Hematopoietic multipotent progenitor cell (in vitro differentiated cells): ENCODE results near the gene MERTK. TPM values are rescaled to one million over a fixed set of nuclear protein-coding genes. Genes with fewer than 3 reads are reported as not detected.
A peak's percentile ranks its signal among the peaks of the same experiment; 100 is the strongest.
"Not testable (repeated sequence)": the region's sequence is repeated elsewhere in the genome, so short reads cannot be mapped to it uniquely, and the experiment has no call there.

ENCODE experiments used
- DNase-seq, 3 donors: peaks; one replicate each; pipeline ENCODE4 v3.0.0-alpha.2; 2011 to 2015; ENCODE audit warnings: low read depth in 2 of 3, low spot score in 2 of 3
- total RNA-seq: library from RNA; depleted of rRNA; stranded (reverse); fragments of >200 nt; gene quantifications from one replicate; pipeline ENCODE4 v1.2.3, GENCODE V29; 2012

Gene MERTK
- total RNA-seq, 1 donor, result 8.6 TPM

DNA sequence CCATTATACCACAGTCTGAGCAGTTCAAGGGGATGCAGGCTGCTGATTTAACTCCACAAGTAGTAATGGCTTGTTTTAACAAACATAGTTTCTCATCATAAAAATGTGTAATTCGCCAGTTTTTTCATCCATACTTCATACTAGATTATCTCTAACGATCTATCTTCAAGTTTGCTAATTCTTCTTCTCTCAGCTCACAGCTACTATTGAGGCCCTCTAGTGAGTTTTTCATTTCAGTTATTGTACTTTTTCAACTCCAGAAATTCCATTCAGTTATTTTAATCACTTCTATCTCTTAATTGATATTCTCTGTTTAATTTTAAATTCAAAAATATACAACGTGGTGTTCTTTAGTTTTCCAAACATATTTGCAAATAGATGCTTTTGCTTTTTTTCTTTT lies 136.5 kb downstream of the MERTK start:
- DNase-seq, result no peak

DNA sequence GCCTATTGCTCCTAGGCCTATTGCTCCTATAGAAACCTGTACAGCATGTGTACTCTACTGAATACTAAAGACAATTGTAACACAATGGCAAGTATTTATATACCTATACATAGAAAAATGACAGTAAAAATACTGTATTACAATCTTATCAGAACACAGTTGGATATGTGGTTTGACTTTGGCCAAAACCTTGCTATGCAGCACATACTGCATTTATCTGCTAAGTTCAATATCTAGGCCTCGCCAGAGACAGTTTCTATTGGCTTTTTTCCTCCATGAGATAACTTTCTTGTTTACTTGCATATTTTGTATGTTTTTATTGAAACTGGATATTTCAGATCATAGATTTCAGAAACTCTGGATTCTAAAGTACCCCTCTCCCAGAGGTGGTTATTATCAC lies 137.4 kb downstream of the MERTK start:
- DNase-seq, result no peak

DNA sequence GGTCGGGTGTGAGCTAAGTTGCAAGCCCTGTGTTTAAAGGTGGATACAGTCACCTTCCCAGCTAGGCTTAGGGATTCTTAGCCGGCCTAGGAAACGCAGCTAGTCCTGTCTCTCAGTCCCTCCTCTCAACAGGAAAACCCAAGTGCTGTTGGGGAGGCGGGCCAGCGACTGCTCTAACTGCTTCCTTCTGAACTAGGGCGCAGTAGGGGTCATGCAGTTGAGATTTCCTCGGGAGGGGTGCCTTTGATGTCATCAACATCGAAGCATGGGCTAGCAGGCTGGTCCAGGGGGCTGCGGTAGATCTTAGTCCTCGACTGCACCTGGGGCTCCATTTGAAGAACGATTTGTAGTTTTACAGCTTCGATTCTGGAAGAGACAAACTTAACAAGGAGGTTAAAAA lies 141.1 kb downstream of the MERTK start:
- DNase-seq, result not testable (repeated sequence)

DNA sequence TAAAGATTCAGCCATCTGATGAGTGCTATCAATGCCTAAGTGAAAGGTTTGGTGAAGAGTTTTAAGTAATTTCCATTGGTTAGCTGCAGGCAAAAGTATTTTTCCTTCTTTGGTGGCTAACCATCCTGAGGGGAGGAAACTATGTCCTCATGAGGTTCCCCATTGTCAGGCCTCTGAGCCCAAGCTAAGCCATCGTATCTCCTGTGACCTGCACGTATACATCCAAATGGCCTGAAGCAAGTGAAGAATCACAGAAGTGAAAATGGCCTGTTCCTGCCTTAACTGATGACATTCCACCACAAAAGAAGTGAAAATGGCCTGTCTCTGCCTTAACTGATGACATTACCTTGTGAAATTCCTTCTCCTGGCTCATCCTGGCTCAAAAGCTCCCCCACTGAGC lies 141.7 kb downstream of the MERTK start:
- not testable (repeated sequence) for DNase-seq

DNA sequence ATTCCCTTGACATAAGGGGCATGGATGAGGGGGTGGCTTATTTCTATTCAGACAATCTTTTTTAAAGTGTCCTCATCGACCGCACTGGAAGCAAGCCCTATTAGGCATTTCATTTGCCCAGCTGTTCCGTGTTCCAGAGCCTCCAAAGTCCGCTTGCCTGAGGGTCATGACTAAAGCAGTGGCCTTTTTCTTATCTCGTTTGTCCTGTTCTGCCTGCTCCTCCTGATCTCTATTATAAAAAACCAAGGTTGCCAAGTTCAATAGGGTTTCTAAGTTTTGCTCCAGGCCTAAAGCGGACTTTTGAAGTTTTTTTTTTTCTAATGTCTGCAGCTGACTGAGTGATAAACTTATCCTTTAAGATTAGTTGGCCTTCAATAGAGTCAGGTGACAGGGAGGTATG lies 143.1 kb downstream of the MERTK start:
- DNase-seq, result not testable (repeated sequence)

DNA sequence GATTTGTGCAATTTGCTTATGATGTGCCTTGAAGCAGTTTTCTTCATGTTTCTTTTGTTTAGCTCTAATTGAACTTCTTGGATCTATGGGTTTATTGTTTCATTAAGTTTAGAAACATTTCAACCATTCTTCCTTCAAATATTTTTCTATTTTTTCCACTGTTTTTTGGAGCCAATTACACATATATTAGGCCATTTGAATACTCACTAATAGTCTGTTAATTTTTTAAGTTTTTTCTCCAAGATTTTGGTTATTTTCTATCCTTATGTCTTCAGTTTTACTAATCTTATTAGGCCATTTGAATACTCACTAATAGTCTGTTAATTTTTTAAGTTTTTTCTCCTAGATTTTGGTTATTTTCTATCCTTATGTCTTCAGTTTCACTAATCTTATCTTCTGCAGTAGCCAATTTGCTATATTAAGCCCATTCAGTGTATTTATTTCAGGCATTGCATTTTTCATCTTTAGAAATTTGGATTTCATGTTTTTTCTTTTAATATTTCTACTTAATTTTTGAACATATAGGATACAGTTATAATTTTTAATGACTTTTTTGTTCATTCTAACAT lies 147.1 kb downstream of the MERTK start:
- DNase-seq, result no peak

DNA sequence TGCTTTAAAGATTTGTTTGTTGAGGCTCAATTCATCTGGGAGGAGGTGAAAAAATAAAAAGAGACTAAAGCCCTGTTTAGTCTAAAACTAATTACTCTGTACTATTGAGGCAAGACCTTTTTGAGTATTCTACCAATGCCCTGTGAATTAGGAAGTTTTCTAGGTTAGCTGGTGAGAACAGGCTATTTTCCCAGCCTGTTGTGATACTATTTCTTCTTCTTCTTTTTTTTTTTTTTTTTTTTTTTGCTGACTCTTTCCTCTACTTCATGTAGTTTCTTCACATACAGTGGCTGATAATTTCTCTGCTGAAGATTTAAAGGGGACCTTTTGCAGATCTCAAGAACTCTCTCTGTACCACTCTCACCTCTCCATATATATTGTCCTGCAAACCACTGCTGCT lies 147.8 kb downstream of the MERTK start:
- no peak for DNase-seq

DNA sequence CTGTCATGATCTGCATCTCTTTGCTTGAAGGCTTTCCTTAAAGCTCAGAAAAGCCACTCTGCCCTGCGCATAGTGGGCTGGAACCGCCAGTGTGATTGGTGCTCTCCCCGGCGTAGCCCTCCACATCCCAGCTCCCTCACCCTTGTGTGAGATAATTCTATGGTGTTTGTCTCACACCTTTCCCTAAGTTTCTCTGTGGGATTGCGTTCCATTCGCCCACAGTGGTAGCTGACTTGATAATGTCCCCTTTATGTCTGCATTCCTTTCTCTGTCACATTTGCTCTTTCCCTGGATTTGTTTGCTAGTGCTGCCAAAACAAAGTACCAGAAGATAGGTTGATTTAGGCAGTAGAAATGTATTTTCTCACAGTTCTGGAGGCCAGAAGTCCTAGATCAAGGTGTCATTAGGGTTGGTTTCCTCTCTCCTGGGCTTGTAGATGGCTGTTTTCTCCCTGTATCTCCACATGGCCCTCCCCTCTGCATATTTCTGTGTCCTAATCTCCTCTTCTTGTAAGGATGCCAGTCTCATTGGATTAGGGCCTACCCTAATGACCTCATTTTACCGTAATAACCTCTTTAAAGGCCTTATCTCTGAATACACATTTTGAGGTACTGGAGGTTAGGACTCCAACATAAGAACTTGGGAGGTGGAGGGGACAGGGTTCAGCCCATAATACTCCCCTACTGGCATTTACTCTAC lies 149.3 kb downstream of the MERTK start:
- no peak for DNase-seq

DNA sequence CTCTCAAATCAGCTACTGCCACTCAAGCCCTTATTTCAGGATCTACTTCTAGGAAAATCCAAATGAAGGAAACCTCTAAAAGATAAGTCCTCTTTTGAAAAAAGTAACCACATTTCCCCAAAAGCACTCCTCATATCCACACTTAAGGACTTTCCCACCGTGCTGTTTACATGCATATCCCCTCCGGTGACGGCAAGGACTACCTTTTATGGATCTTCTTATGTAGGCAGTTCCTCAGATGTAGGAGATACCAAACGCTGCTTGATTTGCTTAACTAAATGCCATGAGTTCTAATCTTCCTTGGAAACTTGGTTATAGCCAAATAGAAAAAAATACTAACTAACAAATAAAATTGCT lies 149.8 kb downstream of the MERTK start:
- DNase-seq, result no peak

DNA sequence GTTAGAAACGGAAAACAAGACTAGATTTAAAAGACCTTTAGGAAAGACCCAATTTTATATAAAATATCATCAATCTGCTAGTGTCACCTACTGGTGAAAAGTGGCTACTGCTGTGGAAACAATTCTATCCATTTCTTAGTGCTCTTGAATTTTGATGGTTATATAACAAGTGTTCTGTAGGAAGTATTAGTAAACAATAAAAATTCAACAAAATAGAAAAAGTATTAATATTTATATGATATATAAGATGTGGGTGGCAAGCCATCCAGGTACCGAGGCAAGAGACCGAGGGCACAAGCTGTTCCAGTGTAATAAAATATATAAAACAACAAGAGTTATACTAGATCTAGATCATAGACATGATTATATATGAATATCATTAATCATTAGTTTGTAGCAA lies 150.5 kb downstream of the MERTK start:
- DNase-seq, result peak in 2 of 3 donors; percentile 53 to 81

DNA sequence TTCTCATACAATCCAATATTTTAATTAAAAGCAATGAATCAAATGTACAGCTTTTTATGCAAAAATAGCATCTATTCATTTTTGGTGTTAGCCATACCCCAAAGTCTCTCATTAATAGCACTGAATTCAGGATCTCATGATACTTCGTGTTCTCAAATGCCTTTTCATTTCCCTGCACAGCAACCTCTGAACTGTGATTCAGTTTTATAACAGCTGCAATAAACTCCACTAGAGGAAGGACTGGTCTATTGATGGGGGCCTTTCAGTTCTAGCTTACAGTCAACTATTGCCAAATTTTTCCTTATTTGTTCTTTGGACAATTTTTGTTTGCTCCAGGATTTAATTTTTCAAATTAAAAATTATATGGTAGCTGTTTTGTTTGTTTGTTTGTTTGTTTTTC lies 151.9 kb downstream of the MERTK start:
- DNase-seq, result no peak

DNA sequence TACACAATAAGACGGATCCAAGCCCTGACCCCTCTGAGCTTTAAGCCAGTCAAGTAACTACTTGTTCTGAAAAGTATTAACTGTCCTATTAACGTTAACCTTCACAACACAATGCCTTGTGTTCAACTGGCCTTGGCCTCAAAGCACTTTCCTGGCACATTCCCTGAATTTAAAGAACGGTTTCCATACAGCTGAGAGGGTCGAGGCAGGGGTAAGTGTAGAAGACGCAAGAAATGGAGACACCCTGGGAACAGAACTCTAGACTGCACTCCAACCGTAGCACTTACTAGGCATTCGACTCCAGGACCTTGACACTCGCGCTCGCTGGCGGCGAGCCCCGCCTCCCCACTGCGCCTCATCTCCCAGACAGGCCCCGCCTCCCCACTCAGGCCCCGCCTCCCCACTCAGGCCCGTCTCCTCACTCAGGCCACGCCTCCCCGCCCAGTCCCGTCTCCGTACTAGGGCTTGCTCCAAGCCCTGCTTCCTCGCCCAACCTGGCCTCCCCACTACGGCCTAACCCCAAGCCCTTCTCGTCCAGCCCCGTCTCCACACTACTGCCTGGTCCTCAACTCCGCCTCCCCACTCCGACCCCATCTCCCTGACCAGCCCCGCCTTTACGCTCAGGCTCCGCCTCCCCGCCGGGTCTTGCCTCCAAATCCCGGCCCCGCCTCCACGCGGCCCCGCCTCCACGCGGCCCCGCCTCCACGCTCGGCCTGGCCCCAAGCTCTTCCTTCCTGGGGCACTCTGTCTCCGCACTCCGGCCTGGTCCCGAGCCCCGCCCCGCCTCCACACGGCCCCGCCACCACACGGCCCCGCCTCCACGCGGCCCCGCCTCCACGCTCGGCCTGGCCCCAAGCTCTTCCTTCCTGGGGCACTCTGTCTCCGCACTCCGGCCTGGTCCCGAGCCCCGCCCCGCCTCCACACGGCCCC lies 155.8 kb downstream of the MERTK start:
- peak; percentile 92 to 99 (median 98) for DNase-seq

DNA sequence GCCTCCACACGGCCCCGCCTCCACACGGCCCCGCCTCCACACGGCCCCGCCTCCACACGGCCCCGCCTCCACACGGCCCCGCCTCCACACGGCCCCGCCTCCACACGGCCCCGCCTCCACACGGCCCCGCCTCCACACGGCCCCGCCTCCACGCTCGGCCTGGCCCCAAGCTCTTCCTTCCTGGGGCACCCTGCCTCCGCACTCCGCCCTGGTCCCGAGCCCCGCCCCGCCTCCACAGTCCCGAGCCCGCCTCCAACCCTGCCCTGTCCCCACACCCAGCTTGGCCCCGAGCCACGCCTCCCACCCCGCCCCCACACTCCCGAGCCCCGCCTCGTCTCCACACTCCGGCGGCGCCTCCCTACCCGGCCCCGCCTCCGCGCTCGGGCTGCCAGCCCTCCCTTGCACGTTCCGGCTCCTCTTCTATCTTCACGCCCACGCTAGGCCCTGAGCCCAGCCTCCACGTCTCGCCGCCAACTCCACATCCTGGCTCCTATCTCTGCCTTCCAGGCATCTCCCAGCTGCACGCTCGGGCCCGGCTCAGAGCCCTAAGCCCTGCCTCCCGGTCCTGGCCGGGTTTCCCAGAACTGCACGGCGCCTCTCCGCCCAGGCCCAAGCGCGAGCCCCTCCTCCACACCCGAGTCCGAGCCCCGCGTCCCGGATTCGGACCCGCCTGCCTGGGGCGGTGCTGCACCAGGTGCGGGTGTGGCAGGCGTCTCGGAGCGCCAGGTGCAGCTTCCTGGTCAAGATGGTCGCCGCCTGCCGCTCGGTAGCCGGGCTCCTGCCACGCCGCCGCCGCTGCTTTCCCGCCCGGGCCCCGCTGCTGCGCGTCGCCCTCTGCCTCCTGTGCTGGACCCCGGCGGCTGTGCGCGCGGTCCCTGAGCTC lies 156.7 kb downstream of the MERTK start, which contains the start of gene TMEM87B:
TSS of gene TMEM87B (plus strand) at position 423 of the 883 bp plus-strand sequence. CDS start at position 746, 323 bp downstream.
- peak; percentile 96 to 97 (median 96) for DNase-seq

DNA sequence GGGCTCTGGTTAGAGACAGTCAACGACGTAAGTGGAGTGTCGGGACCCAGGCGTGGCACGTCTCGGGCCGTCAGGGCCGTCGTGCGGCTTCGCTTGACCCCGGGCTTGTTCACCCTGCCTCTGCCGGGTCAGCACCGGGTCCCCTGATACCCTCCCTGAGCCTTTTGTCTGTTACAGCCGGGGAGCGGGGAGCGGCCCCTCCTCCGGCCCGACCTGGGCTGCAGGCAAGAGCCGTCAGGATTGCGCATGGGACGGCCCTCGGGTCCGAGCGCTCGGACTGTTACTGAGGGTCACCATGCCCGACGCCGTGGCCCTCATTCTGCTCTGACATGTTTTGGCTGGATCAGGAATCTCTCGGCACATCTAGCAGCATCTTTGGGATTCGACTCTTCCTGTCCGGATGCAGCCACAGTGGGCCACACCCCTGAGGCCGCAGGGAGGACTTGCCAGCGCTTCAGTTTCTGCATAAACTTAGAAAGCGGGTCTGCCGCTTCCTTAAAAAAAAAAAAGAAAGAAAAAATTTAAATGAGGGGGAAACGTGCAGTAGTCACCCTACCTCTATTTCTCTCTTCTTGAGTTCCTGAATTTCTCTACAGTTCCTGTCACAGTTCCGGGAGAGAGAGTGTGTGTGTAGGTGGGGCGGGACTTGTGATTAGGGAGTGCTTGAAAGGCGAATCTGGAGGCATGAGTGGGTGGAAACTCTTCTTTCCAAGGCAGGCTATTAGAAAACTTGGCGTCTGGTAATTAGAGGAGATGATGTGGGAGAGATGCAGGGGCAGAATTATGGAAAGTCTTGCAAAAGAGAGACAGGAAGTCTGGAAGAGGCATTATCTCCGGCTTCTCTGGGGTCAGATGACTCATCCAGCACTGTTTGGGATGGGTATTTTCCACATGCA lies 157.6 kb downstream of the MERTK start:
- peak in 2 of 3 donors; percentile 62 to 70 for DNase-seq

DNA sequence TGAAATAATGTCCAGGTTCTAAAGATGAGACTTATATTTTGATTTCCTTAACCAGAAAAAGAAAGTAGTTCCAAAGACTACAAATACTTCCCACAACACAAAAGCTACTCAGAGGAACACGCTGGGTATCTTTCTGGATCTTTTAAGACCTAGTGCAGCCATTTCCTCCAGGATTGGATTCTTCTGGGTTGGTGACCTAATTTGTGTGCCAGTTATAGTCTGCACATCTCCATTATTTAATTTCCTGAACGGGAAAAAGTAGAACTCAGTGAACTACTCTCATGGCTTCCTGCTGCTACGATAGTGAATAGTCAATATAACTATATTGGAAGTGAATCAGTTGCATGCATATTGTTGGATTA lies 158.2 kb downstream of the MERTK start:
- no peak for DNase-seq

DNA sequence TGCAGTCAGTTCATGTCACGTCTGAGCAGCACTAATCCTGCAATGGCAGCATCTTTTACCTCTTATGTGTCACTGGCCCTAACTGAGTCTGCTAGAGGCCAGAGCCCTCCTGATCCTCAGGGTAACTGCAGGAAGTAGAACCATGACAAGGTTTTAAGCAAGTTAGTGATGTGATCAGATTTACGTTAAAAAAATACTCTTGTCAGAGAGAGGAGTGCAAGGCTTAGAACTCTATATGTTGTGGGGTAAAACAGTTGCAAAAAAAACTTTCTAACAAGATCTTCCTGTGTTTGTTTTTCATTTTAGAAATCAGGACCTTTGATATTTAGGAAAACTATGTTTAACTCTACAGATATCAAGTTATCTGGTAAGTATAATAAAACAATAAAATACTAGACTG lies 161.3 kb downstream of the MERTK start:
- no peak for DNase-seq

DNA sequence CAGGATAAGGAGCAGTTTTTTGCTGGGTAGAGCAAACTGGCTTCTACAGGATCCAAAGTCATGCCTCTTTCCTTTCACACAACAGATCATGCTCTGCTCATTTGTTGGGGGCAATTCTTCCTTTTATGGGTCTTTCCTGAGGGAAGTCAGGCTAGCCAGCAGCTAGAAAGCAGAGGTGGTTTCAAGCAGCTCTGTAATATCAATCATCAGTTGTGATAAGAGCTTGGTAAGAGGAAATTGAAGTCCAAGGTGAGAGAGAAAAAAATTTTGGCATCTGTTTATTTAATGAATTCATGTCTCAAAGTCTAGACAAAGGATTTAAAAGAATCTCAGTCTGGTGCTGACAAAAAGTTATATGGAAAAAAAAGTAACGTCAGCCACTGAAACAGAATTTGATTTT lies 162.9 kb downstream of the MERTK start:
- DNase-seq, result no peak

DNA sequence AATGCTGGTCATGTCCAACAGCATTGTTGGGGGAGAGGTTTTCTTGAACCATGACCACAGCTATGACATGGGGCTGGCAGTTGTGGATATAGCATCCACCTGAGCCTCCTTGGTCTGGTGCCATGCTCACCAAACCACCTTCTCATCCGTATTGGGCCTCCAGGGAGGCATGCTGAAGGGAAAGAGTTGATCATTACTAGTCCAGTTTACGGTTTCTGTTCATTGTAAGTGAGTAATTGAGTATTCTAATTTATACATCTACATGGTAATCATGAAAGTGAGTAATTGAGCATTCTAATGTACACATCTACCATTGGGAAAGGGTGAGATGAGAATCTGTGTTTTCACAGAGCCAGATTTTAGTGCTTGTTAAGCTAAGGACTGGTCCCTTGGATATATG lies 163.4 kb downstream of the MERTK start:
- no peak for DNase-seq

DNA sequence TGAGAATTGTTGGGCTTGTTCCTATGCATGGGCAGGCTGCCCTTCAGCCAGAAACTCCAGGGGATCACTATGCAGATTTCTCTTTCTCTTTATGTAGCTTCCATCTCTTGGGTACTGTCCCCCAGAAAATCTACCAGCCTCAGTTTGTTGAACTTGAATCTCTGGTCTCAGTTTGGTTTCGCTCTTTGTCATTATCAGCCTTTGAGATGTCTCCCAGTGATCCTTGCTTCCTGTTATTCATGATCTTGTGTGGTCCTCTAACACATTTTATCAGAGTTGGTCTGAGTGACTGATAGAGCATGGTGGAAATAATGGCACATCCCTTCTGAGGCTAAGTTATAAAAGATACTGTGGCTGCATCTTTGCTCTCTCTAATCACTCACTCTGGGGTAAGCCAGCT lies 164.5 kb downstream of the MERTK start:
- no peak for DNase-seq

DNA sequence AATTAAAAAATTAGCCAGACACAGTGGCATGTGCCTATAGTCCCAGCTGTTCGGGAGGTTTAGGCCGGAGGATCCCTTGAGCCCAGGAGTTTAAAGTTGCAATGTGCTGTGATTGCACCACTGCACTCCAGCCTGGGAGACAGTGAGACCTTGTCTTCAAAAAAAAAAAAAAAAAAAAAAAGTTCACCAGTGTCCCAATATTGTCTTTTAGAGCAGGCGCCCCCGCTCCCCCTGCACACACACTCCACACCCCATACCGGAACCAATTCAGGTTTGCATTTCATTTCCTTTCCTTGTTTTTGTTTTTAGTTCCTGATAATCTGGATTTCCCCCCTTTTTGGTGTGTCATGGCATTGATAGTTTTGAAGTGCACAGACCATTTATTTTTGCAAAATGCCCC lies 167.1 kb downstream of the MERTK start:
- no peak for DNase-seq
